Measurements from ENCODE around the gene CRKL.

CRKL gene

DNA sequence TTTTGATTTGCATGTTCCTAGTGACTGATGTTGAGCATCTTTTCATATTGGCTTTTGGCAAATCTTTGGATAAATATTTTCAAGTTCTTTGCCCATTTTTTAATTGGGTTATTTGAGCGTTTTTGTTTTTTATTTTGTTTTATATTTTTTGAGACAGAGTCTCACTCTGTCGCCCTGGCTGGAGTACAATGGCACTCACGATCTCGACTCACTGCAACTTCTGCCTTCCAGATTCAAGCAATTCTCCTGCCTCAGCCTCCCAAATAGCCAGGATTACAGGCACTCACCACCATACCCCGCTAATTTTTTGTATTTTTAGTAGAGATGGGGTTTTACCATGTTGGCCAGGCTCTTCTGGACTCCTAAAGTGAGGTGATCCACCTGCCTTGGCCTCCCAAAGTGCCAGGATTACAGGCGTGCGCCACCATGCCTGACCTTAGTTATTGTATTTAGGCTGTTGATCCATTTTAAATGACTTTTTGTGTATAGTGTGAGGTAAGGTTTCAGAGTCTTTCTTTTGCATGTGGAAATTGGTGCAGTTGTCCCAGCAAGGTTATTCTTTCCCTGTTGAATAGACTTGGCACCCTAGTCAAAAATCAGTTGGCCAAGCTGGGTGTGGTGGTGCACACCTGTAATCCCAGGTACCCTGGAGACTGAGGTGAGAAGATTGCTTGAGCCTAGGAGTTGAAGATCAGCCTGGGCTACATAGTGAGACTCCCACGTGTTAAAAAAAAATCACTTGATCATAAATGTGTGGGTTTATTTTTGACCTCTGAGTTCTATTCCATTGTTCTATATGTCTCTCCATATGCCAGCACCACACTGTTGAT, 26.1 kb downstream of the CRKL start:
- Histone ChIP-seq H3K4me2 (ENCODE audit: low read length) (no peak overlapping the region), H3K9ac (ENCODE audit: low read length) (no peak overlapping the region), H4K20me1 (ENCODE audit: insufficient read depth, low read length) (peaks cover 94% of the 10 kb centered on the region), H3K27ac (ENCODE audit: low read length) (no peak overlapping the region), H3K4me3 (ENCODE audit: low read length) (no peak overlapping the region), H2AFZ (ENCODE audit: low read depth, low read length) (no peak overlapping the region), H3K4me1 (ENCODE audit: low read length) (peaks cover 9% of the 10 kb centered on the region; the same call in 1 of the 2 replicates), H3K79me2 (ENCODE audit: low read length) (peaks cover 100% of the 10 kb centered on the region), H3K36me3 (replicated peaks; ENCODE audit: low read depth, low read length) (peaks cover 32% of the 10 kb centered on the region), H3K27me3 (ENCODE audit: low read depth, low read length) (no peaks in the 10 kb centered on the region), H3K9me3 (ENCODE audit: insufficient read depth, low read length) (no peaks in the 10 kb centered on the region)
- TF ChIP-seq, protein P1, sequence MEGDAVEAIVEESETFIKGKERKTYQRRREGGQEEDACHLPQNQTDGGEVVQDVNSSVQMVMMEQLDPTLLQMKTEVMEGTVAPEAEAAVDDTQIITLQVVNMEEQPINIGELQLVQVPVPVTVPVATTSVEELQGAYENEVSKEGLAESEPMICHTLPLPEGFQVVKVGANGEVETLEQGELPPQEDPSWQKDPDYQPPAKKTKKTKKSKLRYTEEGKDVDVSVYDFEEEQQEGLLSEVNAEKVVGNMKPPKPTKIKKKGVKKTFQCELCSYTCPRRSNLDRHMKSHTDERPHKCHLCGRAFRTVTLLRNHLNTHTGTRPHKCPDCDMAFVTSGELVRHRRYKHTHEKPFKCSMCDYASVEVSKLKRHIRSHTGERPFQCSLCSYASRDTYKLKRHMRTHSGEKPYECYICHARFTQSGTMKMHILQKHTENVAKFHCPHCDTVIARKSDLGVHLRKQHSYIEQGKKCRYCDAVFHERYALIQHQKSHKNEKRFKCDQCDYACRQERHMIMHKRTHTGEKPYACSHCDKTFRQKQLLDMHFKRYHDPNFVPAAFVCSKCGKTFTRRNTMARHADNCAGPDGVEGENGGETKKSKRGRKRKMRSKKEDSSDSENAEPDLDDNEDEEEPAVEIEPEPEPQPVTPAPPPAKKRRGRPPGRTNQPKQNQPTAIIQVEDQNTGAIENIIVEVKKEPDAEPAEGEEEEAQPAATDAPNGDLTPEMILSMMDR (IDR thresholded peaks at IDR 0.05; ENCODE audit: low read depth, low read length) = no peak
- no peak for TF ChIP-seq EZH2phosphoT487 (IDR thresholded peaks at IDR 0.05; ENCODE audit: low read depth)

GRCh38 chr22:20944042-20944441, 26.8 kb downstream of the CRKL start:
- TF ChIP-seq, protein P1 (IDR thresholded peaks at IDR 0.05; ENCODE audit: low read depth, low read length) = no peak
- no peak for TF ChIP-seq EZH2phosphoT487 (IDR thresholded peaks at IDR 0.05; ENCODE audit: low read depth)
- Histone ChIP-seq H3K79me2 (ENCODE audit: low read length) (peaks cover 100% of the 10 kb centered on the region), H2AFZ (ENCODE audit: low read depth, low read length) (no peak overlapping the region), H3K36me3 (replicated peaks; ENCODE audit: low read depth, low read length) (peaks cover 32% of the 10 kb centered on the region), H3K4me2 (ENCODE audit: low read length) (no peak overlapping the region), H3K4me3 (ENCODE audit: low read length) (no peak overlapping the region), H3K27ac (ENCODE audit: low read length) (no peak overlapping the region), H3K9me3 (ENCODE audit: insufficient read depth, low read length) (no peaks in the 10 kb centered on the region), H3K27me3 (ENCODE audit: low read depth, low read length) (no peaks in the 10 kb centered on the region), H4K20me1 (ENCODE audit: insufficient read depth, low read length) (peaks cover 94% of the 10 kb centered on the region), H3K9ac (ENCODE audit: low read length) (no peak overlapping the region), H3K4me1 (ENCODE audit: low read length) (peaks cover 9% of the 10 kb centered on the region; the same call in 1 of the 2 replicates)

- H3K9ac ChIP-seq (ENCODE audit: low read length) = no peak overlapping the region
- H3K9me3 ChIP-seq (ENCODE audit: insufficient read depth, low read length) = no peaks in the 10 kb centered on the region
- peaks cover 42% of the 10 kb centered on the region for H3K36me3 ChIP-seq (replicated peaks; ENCODE audit: low read depth, low read length)
- no peak overlapping the region for H3K27ac ChIP-seq (ENCODE audit: low read length)
- peaks cover 9% of the 10 kb centered on the region; the same call in 1 of the 2 replicates for H3K4me1 ChIP-seq (ENCODE audit: low read length)
- no peaks in the 10 kb centered on the region for H3K27me3 ChIP-seq (ENCODE audit: low read depth, low read length)
- no peak overlapping the region for H2AFZ ChIP-seq (ENCODE audit: low read depth, low read length)
- H3K79me2 ChIP-seq (ENCODE audit: low read length) = peaks cover 100% of the 10 kb centered on the region
- H4K20me1 ChIP-seq (ENCODE audit: insufficient read depth, low read length) = peaks cover 94% of the 10 kb centered on the region
- TF ChIP-seq, protein P1 (IDR thresholded peaks at IDR 0.05; ENCODE audit: low read depth, low read length) = no peak
- TF ChIP-seq EZH2phosphoT487 (IDR thresholded peaks at IDR 0.05; ENCODE audit: low read depth) = no peak
- no peak overlapping the region for H3K4me3 ChIP-seq (ENCODE audit: low read length)
- no peak overlapping the region for H3K4me2 ChIP-seq (ENCODE audit: low read length)
Observed at GRCh38 chr22:20945578-20945934, 28.3 kb downstream of the CRKL start.

DNA sequence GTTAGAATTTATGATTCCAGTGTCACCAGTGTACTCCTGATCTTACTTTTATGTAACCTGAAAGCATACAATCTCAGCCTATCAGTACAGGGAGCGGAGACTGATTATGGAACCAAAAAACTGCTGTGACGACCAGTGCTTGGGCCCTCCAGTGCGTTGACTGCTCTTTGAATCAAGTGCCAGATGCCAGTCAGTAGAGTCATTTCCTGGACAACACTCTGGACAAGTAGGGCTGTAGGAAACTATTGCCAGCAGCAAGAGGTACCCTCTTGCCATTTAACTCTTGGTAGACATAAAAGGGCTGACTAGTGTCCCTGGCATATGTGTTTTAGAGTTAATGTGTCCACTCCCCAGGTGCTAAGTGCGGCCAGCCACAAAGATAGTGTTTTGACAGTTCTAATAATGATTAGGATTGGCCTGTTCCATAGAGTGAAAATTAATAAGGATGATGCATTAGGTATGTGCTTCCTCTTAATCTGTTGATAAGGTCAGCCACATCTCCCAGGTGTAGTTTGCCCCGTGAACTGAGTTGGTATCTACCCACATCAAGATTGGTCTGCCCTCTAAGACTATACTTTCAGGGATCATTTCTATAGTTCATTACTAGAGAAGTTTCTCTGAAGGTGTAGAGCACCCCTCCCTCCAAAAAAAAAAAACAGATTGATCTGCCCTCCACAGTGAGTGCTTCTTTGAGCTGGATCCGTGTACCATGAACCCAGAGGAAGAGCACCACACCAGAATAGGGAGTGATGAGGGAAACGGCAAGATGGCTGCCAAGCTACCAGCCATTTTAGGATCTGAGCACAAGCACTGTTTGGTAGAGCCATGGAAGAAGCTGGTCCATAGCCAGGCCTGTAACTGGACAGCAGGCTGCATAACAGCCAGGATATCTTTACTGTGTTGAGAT, 29.1 kb downstream of the CRKL start:
- no peak overlapping the region for H3K9ac ChIP-seq (ENCODE audit: low read length)
- TF ChIP-seq, protein P1 (IDR thresholded peaks at IDR 0.05; ENCODE audit: low read depth, low read length) = no peak
- no peak for TF ChIP-seq EZH2phosphoT487 (IDR thresholded peaks at IDR 0.05; ENCODE audit: low read depth)
- peaks cover 94% of the 10 kb centered on the region for H4K20me1 ChIP-seq (ENCODE audit: insufficient read depth, low read length)
- H3K79me2 ChIP-seq (ENCODE audit: low read length) = peaks cover 100% of the 10 kb centered on the region
- peaks cover 5% of the 10 kb centered on the region; the same call in 1 of the 2 replicates for H3K4me1 ChIP-seq (ENCODE audit: low read length)
- no peaks in the 10 kb centered on the region for H3K27me3 ChIP-seq (ENCODE audit: low read depth, low read length)
- H3K9me3 ChIP-seq (ENCODE audit: insufficient read depth, low read length) = no peaks in the 10 kb centered on the region
- H2AFZ ChIP-seq (ENCODE audit: low read depth, low read length) = no peak overlapping the region
- H3K27ac ChIP-seq (ENCODE audit: low read length) = no peak overlapping the region
- H3K4me2 ChIP-seq (ENCODE audit: low read length) = no peak overlapping the region
- no peak overlapping the region for H3K4me3 ChIP-seq (ENCODE audit: low read length)
- peaks cover 44% of the 10 kb centered on the region for H3K36me3 ChIP-seq (replicated peaks; ENCODE audit: low read depth, low read length)
